ENCODE data around the gene TMEM184B.

- TF ChIP-seq CTCF (IDR thresholded peaks at IDR 0.05) (no peak), POLR2A (IDR thresholded peaks at IDR 0.05) (no peak)
These were observed 31.7 kb upstream of the TMEM184B start for GRCh38 chr22:38304526-38304925.
